GM12878 (cell line): ENCODE measurements around the gene AP3S1. TPM values are rescaled to one million over a fixed set of nuclear protein-coding genes. Genes with fewer than 3 reads are reported as not detected.

Source experiments
- ATAC-seq: fragments of 200-7000 bp; cut with Tn5 transposase; 3 replicates; pipeline ENCODE4 v1.9.1; 2020; ENCODE audit warnings: mild to moderate bottlenecking, moderate library complexity
- BruUV-seq: library from RNA; stranded (reverse); fragments of 400-500 nt; replicated peaks from 2 replicates; lab custom pipeline; 2021; lab: Mats Ljungman, UMichigan
- CTCF ChIA-PET: fragments of 300-600 bp; sonication (Branson Sonifier 250); formaldehyde crosslinking; extraction: SDS; loops from one replicate; lab custom pipeline; 2021; ENCODE audit warnings: inconsistent platforms; lab: Yijun Ruan, JAX
- POLR2A ChIA-PET: fragments of 350-600 bp; formaldehyde crosslinking; extraction: SDS; loops from one replicate; lab custom pipeline; 2021; ENCODE audit warnings: inconsistent platforms; lab: Charles Lee
- RAD21 ChIA-PET: fragments of 300-600 bp; sonication (Branson Sonifier 250); formaldehyde crosslinking; loops from one replicate; lab custom pipeline; 2023; ENCODE audit warnings: antibody characterized with exemption; ENCODE audit not compliant: unreplicated experiment; lab: Charles Lee
- SMC1A ChIA-PET: fragments of 300-600 bp; sonication (Branson Sonifier 250); formaldehyde crosslinking; loops from one replicate; lab custom pipeline; 2023; ENCODE audit not compliant: unreplicated experiment, uncharacterized antibody; lab: Charles Lee
- DNase-seq: peaks from one replicate; pipeline ENCODE4 v3.0.0-alpha.2; 2011; ENCODE audit warnings: low read depth, low spot score
- FAIRE-seq: peaks from 3 replicates; lab custom pipeline; 2011; peaks lifted over from hg19 to GRCh38; lab: Jason Lieb, UNC
- H2AFZ ChIP-seq: 2 replicates; pipeline ENCODE4 v1.6.0; 2011; ENCODE audit warnings: low read depth, low read length, control low read depth; ENCODE audit not compliant: control insufficient read depth
- H3K27ac ChIP-seq: 2 replicates; pipeline ENCODE4 v1.5.1; 2011; ENCODE audit warnings: control low read depth; ENCODE audit not compliant: control insufficient read depth, insufficient read depth
- H3K27me3 ChIP-seq, 2 experiments: replicated peaks in 1 of 2; 2 replicates each; pipeline versions ENCODE4 v1.6.0 to v1.6.1; 2011; ENCODE audit warnings: low read length in 1 of 2; ENCODE audit not compliant: control insufficient read depth in 2 of 2, insufficient read depth in 2 of 2
- H3K36me3 ChIP-seq, 2 experiments: 2 replicates each; pipeline ENCODE4 v1.5.1; 2011; ENCODE audit warnings: low read length in 1 of 2; ENCODE audit not compliant: control insufficient read depth in 2 of 2, insufficient read depth in 2 of 2
- H3K4me1 ChIP-seq: 2 replicates; pipeline ENCODE4 v1.6.1; 2011; ENCODE audit warnings: mild to moderate bottlenecking, low read length, moderate library complexity, mixed read lengths; ENCODE audit not compliant: control insufficient read depth, insufficient read depth
- H3K4me2 ChIP-seq: 2 replicates; pipeline ENCODE4 v1.6.0; 2011; ENCODE audit warnings: control low read depth; ENCODE audit not compliant: control insufficient read depth, insufficient read depth
- H3K4me3 ChIP-seq: fragments of 200-600 bp; sonication (generic); 2 replicates; pipeline ENCODE4 v1.5.1; 2016
- H3K79me2 ChIP-seq: 2 replicates; pipeline ENCODE4 v1.6.0; 2011; ENCODE audit warnings: low read length; ENCODE audit not compliant: control insufficient read depth, insufficient read depth
- H3K9ac ChIP-seq: 2 replicates; pipeline ENCODE4 v1.8.0; 2011; ENCODE audit warnings: low read length, control low read depth, mixed read lengths; ENCODE audit not compliant: control insufficient read depth, insufficient read depth
- H3K9me3 ChIP-seq: replicated peaks from 3 replicates; pipeline ENCODE4 v1.5.1; 2011; ENCODE audit warnings: mild to moderate bottlenecking, low read length; ENCODE audit not compliant: control insufficient read depth, insufficient read depth
- H4K20me1 ChIP-seq: 2 replicates; pipeline ENCODE4 v1.6.0; 2011; ENCODE audit not compliant: control insufficient read depth, insufficient read depth
- ESRRA ChIP-seq: IDR thresholded peaks from 2 replicates; pipeline ENCODE4 v1.6.1; 2012; ENCODE audit warnings: mild to moderate bottlenecking, low read length, improper control_type of control experiment
- KDM1A ChIP-seq: fragments of 200-600 bp; sonication (generic); IDR thresholded peaks from 2 replicates; pipeline ENCODE4 v1.6.1; 2016; ENCODE audit warnings: borderline replicate concordance
- MYB ChIP-seq: fragments of 150-350 bp; IDR thresholded peaks from 2 replicates; pipeline ENCODE4 v1.6.1; 2014; ENCODE audit warnings: mild to moderate bottlenecking, low read depth, low read length, borderline replicate concordance
- NFYB ChIP-seq: IDR thresholded peaks from 2 replicates; pipeline ENCODE4 v1.6.1; 2011; ENCODE audit warnings: low read depth, mild to moderate bottlenecking, low read length, improper control_type of control experiment, moderate library complexity; ENCODE audit not compliant: insufficient read depth
- NR2C2 ChIP-seq: IDR thresholded peaks from 2 replicates; pipeline ENCODE4 v1.6.1; 2011; ENCODE audit warnings: borderline replicate concordance, low read depth; ENCODE audit not compliant: control insufficient read depth, insufficient read length
- PML ChIP-seq: IDR thresholded peaks from 2 replicates; pipeline ENCODE4 v1.6.1; 2012; ENCODE audit warnings: low read length, inconsistent platforms
- POLR2A ChIP-seq: IDR thresholded peaks from 2 replicates; pipeline ENCODE4 v1.6.1; 2011; ENCODE audit warnings: low read depth, mild to moderate bottlenecking, low read length
- RCOR1 ChIP-seq: conservative IDR thresholded peaks from 2 replicates; pipeline ENCODE4 v1.6.1; 2012; ENCODE audit warnings: low read depth, low read length, improper control_type of control experiment
- SRF ChIP-seq, 2 experiments: IDR thresholded peaks; 2 replicates each; pipeline ENCODE4 v1.6.1; 2011; ENCODE audit warnings: low read depth in 2 of 2, low read length in 2 of 2, mild to moderate bottlenecking in 1 of 2, moderate library complexity in 1 of 2
- TCF7 ChIP-seq: IDR thresholded peaks from 2 replicates; pipeline ENCODE4 v1.6.1; 2014; ENCODE audit warnings: antibody characterized with exemption, borderline replicate concordance
- YBX1 ChIP-seq: fragments of 450-650 bp; IDR thresholded peaks from 2 replicates; pipeline ENCODE4 v1.6.1; 2016; ENCODE audit warnings: antibody characterized with exemption
- YY1 ChIP-seq: IDR thresholded peaks from 2 replicates; pipeline ENCODE4 v1.6.1; 2011; ENCODE audit warnings: low read depth, mild to moderate bottlenecking, low read length
- ZNF207 ChIP-seq: fragments of 450-650 bp; IDR thresholded peaks from 2 replicates; pipeline ENCODE4 v1.6.1; 2014; ENCODE audit warnings: antibody characterized with exemption, mild to moderate bottlenecking, borderline replicate concordance
- WGBS: methylation state at CpG from one replicate; pipeline ENCODE4 v1.1.6; 2016; ENCODE audit warnings: low lambda C conversion rate; ENCODE audit not compliant: insufficient replicate concordance, insufficient coverage; ENCODE audit errors: missing lambda C conversion rate; 5-methylcytosine and 5-hydroxymethylcytosine counted together
- in situ Hi-C: fragments of 300-500 bp; cut with MboI; formaldehyde crosslinking; loops from 9 replicates; pipeline ENCODE4 v1.14.3; 2018; ENCODE audit warnings: mixed read lengths
- intact Hi-C: fragments of 100-400 bp; cut with micrococcal nuclease; formaldehyde crosslinking; loops from one replicate; pipeline ENCODE4 v1.14.2; 2022; ENCODE audit not compliant: unreplicated experiment
- polyA plus RNA-seq, 11 experiments: library from polyadenylated mRNA; depleted of rRNA in 4 of 11; unstranded in 6 of 11; stranded (reverse) in 5 of 11; fragments of >200 nt; fragmentation: Nextera tagmentation in 4 of 11; fragmentation: Illumina TruSeq in 1 of 11; extraction: Ambion mirVana in 4 of 11; extraction: Trizol in 1 of 11; gene quantifications; 1 replicate in 1 of 11; 2 replicates in 10 of 11; pipeline versions ENCODE4 v1.2.1 to v1.2.3, GENCODE V29; 2011 to 2016; ENCODE audit warnings: inconsistent platforms in 2 of 11, missing spikeins in 2 of 11, low read depth in 1 of 11
- total RNA-seq, 4 experiments: library from RNA; depleted of rRNA in 3 of 4; stranded (reverse); fragments of >200 nt in 3 of 4; fragmentation: Illumina TruSeq in 1 of 4; extraction: Trizol in 1 of 4; gene quantifications; 2 replicates each; pipeline versions ENCODE4 v1.2.1 to v1.2.3, GENCODE V29; 2013 to 2021
- TF ChIP-seq, protein P1 (sequence below): fragments of 450-650 bp; IDR thresholded peaks from 2 replicates; pipeline ENCODE4 v1.6.1; 2018; ENCODE audit warnings: borderline replicate concordance, mild to moderate bottlenecking; ENCODE audit not compliant: partially characterized antibody
- TF ChIP-seq, protein P2 (sequence below): IDR thresholded peaks from 2 replicates; pipeline ENCODE4 v1.6.1; 2011; ENCODE audit warnings: low read depth, low read length, improper control_type of control experiment, borderline replicate concordance
- TF ChIP-seq, protein P3 (sequence below): fragments of 450-650 bp; IDR thresholded peaks from 2 replicates; pipeline ENCODE4 v1.6.1; 2017; ENCODE audit warnings: mild to moderate bottlenecking, low read depth, inconsistent platforms; ENCODE audit not compliant: poor library complexity, severe bottlenecking

The AP3S1 gene
- total and polyA plus RNA-seq, 10 of the 15 experiments (the other 5 are each of a cell fraction or from before 2014, with no cell fraction given): 36.4 to 137 (median 67.5) TPM

DNA sequence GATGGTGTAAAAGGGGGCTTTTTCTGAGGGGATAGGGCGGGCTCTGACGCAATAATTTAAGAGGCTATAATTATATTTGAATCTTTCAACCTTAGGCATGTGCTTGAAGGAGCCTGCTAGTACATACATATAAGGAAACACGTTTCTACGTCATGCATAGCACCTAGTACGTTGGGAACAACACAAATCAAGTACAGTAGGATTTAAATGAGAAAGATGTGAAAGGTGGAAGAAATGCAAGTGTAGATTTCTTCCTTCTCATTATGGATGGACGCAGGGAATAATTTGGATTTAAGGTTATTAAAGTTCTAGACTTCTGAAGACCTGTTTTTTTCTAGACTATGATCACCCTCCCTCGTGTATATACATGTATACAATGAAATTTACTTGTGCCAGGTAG lies 24.3 kb upstream of the AP3S1 start (continued):
- TF ChIP-seq, protein P1, sequence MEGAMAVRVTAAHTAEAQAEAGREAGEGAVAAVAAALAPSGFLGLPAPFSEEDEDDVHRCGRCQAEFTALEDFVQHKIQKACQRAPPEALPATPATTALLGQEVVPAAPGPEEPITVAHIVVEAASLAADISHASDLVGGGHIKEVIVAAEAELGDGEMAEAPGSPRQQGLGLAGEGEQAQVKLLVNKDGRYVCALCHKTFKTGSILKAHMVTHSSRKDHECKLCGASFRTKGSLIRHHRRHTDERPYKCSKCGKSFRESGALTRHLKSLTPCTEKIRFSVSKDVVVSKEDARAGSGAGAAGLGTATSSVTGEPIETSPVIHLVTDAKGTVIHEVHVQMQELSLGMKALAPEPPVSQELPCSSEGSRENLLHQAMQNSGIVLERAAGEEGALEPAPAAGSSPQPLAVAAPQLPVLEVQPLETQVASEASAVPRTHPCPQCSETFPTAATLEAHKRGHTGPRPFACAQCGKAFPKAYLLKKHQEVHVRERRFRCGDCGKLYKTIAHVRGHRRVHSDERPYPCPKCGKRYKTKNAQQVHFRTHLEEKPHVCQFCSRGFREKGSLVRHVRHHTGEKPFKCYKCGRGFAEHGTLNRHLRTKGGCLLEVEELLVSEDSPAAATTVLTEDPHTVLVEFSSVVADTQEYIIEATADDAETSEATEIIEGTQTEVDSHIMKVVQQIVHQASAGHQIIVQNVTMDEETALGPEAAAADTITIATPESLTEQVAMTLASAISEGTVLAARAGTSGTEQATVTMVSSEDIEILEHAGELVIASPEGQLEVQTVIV: no peak
- TF ChIP-seq NR2C2: no peak

DNA sequence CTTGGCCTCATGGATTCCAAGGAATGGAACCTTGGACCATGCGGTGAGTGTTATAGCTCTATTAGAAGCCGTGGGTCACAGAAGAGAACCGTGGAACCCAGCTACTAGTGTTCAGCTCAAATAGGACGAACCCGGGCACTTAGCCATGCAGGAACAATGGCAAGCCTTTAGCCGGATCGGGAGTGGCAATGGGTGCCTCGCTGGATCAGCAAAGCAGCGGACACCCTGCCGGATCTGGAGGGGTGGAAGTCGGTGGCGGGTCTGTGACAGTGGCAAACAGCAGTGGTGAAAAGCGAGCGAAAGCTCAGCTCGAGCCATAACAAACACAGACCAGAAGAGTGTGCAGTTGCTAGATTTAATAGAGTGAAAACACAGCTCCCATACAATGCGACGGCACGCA lies 22.9 kb upstream of the AP3S1 start:
- H3K4me1 ChIP-seq: no peaks in the 10 kb centered on the region
- no peak overlapping the region for H3K4me2 ChIP-seq
- ATAC-seq (no peak), FAIRE-seq (no peak), DNase-seq (no peak)
- RAD21 ChIA-PET: no interaction called here
- H3K9me3 ChIP-seq: no peaks in the 10 kb centered on the region
- in situ Hi-C loops: no loop called here
- SMC1A ChIA-PET: interaction anchor here (1.0 kb wide), 1 partner anchor 175 kb away, joined by 4 read pairs; no protein-coding TSS in a partner anchor
- no peak overlapping the region for H3K4me3 ChIP-seq
- H3K79me2 ChIP-seq: no peaks in the 10 kb centered on the region
- POLR2A ChIA-PET: no interaction called here
- no peaks in the 10 kb centered on the region for H3K36me3 ChIP-seq
- no peak overlapping the region for H3K27ac ChIP-seq
- WGBS: 81% methylated on average over 18 of the region's 18 CpGs
- peaks cover 12 to 17% of the 10 kb centered on the region in 2 experiments for H3K27me3 ChIP-seq
- CTCF ChIA-PET: no interaction called here
- no TSS peak for BruUV-seq
- no peaks in the 10 kb centered on the region for H4K20me1 ChIP-seq
- intact Hi-C loops: no loop called here
- no peak overlapping the region for H3K9ac ChIP-seq
- no peak overlapping the region for H2AFZ ChIP-seq
- TF ChIP-seq TCF7 (no peak), POLR2A (no peak), YY1 (no peak), MYB (no peak), KDM1A (no peak), ZNF207 (no peak), YBX1 (no peak), SRF (IDR thresholded peaks at IDR 0.05; ENCODE audit: low read depth in 2 of 2, low read length in 2 of 2) (no peak), NFYB (no peak), ESRRA (no peak), RCOR1 (no peak), PML (no peak)
- TF ChIP-seq, protein P1: no peak
- TF ChIP-seq, protein P2, sequence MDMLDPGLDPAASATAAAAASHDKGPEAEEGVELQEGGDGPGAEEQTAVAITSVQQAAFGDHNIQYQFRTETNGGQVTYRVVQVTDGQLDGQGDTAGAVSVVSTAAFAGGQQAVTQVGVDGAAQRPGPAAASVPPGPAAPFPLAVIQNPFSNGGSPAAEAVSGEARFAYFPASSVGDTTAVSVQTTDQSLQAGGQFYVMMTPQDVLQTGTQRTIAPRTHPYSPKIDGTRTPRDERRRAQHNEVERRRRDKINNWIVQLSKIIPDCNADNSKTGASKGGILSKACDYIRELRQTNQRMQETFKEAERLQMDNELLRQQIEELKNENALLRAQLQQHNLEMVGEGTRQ: no peak
- TF ChIP-seq, protein P3, sequence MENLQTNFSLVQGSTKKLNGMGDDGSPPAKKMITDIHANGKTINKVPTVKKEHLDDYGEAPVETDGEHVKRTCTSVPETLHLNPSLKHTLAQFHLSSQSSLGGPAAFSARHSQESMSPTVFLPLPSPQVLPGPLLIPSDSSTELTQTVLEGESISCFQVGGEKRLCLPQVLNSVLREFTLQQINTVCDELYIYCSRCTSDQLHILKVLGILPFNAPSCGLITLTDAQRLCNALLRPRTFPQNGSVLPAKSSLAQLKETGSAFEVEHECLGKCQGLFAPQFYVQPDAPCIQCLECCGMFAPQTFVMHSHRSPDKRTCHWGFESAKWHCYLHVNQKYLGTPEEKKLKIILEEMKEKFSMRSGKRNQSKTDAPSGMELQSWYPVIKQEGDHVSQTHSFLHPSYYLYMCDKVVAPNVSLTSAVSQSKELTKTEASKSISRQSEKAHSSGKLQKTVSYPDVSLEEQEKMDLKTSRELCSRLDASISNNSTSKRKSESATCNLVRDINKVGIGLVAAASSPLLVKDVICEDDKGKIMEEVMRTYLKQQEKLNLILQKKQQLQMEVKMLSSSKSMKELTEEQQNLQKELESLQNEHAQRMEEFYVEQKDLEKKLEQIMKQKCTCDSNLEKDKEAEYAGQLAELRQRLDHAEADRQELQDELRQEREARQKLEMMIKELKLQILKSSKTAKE: no peak
